HepG2 (cell line): Measurements from ENCODE around the gene KDM7A. TPM values are rescaled to one million over a fixed set of nuclear protein-coding genes. Genes with fewer than 3 reads are reported as not detected.

Experiments used
- ATAC-seq: fragments of 200-7000 bp; cut with Tn5 transposase; 3 replicates; pipeline ENCODE4 v1.9.1; 2020; ENCODE audit warnings: mild to moderate bottlenecking, moderate library complexity
- BruUV-seq: library from RNA; stranded (reverse); fragments of 400-500 nt; replicated peaks from 2 replicates; lab custom pipeline; 2021; lab: Mats Ljungman, UMichigan
- CTCF ChIA-PET: fragments of 300-600 bp; formaldehyde crosslinking; extraction: SDS; loops from one replicate; lab custom pipeline; 2021; ENCODE audit warnings: low total read pairs, inconsistent platforms, low intra/inter-chr PET ratio; lab: Yijun Ruan, JAX
- POLR2A ChIA-PET: fragments of 350-600 bp; sonication (Branson Sonifier 250); formaldehyde crosslinking; loops from one replicate; lab custom pipeline; 2020; ENCODE audit warnings: antibody characterized with exemption, inconsistent platforms; lab: Yijun Ruan, JAX
- DNase-seq: peaks from one replicate; pipeline ENCODE4 v3.0.0-alpha.2; 2015; ENCODE audit warnings: low spot score
- FAIRE-seq: peaks from 3 replicates; lab custom pipeline; 2011; peaks lifted over from hg19 to GRCh38; lab: Jason Lieb, UNC
- H2AFZ ChIP-seq: one replicate; pipeline ENCODE4 v1.6.1; 2011; ENCODE audit warnings: low read length, inconsistent platforms
- H3K27ac ChIP-seq: fragments of 300-600 bp; 3 replicates; pipeline ENCODE4 v1.8.0; 2011; ENCODE audit warnings: mixed run types, mild to moderate bottlenecking, mixed read lengths, low read length, inconsistent platforms; ENCODE audit not compliant: insufficient read depth; ENCODE audit errors: extremely low read length
- H3K27me3 ChIP-seq, 2 experiments: fragments of 200-600 bp in 1 of 2; 2 replicates in 1 of 2; 3 replicates in 1 of 2; pipeline versions ENCODE4 v1.6.0 to v1.8.0; 2011; ENCODE audit warnings: low read length in 2 of 2, mild to moderate bottlenecking in 2 of 2, moderate library complexity in 2 of 2, inconsistent platforms in 1 of 2; ENCODE audit not compliant: insufficient read depth in 2 of 2, control insufficient read depth in 1 of 2
- H3K36me3 ChIP-seq, 2 experiments: fragments of 200-600 bp in 1 of 2; replicated peaks in 1 of 2; 2 replicates in 1 of 2; 3 replicates in 1 of 2; pipeline versions ENCODE4 v1.5.1 to v1.8.0; 2011; ENCODE audit warnings: low read length in 2 of 2, inconsistent platforms in 1 of 2; ENCODE audit not compliant: insufficient read depth in 2 of 2, control insufficient read depth in 1 of 2
- H3K4me1 ChIP-seq: 2 replicates; pipeline ENCODE4 v1.5.1; 2012; ENCODE audit warnings: low read length, inconsistent platforms; ENCODE audit not compliant: insufficient read depth
- H3K4me2 ChIP-seq: 2 replicates; pipeline ENCODE4 v1.6.0; 2011; ENCODE audit warnings: low read depth, low read length, inconsistent platforms
- H3K4me3 ChIP-seq, 3 experiments: fragments of 200-600 bp in 1 of 3; sonication (generic), shearing (Covaris generic) in 1 of 3; replicated peaks in 1 of 3; 2 replicates each; pipeline ENCODE4 v1.5.1; 2011 to 2016; ENCODE audit warnings: low read length in 3 of 3, inconsistent platforms in 2 of 3, low read depth in 2 of 3, mild to moderate bottlenecking in 2 of 3, control low read depth in 1 of 3, mixed read lengths in 1 of 3; ENCODE audit not compliant: insufficient read depth in 1 of 3
- H3K79me2 ChIP-seq: one replicate; pipeline ENCODE4 v1.6.1; 2011; ENCODE audit warnings: low read length, inconsistent platforms; ENCODE audit not compliant: insufficient read depth
- H3K9ac ChIP-seq: 2 replicates; pipeline ENCODE4 v1.6.0; 2011; ENCODE audit warnings: mild to moderate bottlenecking, low read depth, low read length, inconsistent platforms; ENCODE audit not compliant: insufficient read depth
- H3K9me3 ChIP-seq: 2 replicates; pipeline ENCODE4 v1.5.1; 2012; ENCODE audit warnings: mild to moderate bottlenecking, low read length
- H4K20me1 ChIP-seq: 2 replicates; pipeline ENCODE4 v1.6.0; 2011; ENCODE audit warnings: inconsistent platforms, mild to moderate bottlenecking, low read length, moderate library complexity; ENCODE audit not compliant: insufficient read depth
- ASH2L ChIP-seq: fragments of 300-600, 200-600 bp; sonication (generic); IDR thresholded peaks from 2 replicates; pipeline ENCODE4 v1.7.0; 2017; ENCODE audit warnings: low read depth, mild to moderate bottlenecking, moderate library complexity, mixed read lengths, low read length; ENCODE audit not compliant: insufficient read length
- FOXM1 ChIP-seq: sonication (generic); formaldehyde crosslinking; IDR thresholded peaks from 2 replicates; pipeline ENCODE4 v1.5.0; 2020; ENCODE audit warnings: missing genetic modification reagents
- MAFF ChIP-seq: IDR thresholded peaks from 2 replicates; pipeline ENCODE4 v1.6.1; 2011; ENCODE audit warnings: low read depth, low read length, improper control_type of control experiment
- MAFK ChIP-seq, 2 experiments: IDR thresholded peaks in 1 of 2; conservative IDR thresholded peaks in 1 of 2; 2 replicates each; pipeline ENCODE4 v1.6.1; 2011; ENCODE audit warnings: improper control_type of control experiment in 2 of 2, low read length in 2 of 2
- NFE2 ChIP-seq: sonication (generic); formaldehyde crosslinking; IDR thresholded peaks from 2 replicates; pipeline ENCODE4 v1.4.0; 2020; ENCODE audit warnings: missing genetic modification reagents
- PCBP1 ChIP-seq: fragments of 200-400 bp; formaldehyde crosslinking; IDR thresholded peaks from 2 replicates; pipeline ENCODE4 v1.6.1; 2017; ENCODE audit warnings: mild to moderate bottlenecking, low read depth, low read length, borderline replicate concordance
- ZKSCAN5 ChIP-seq: sonication (generic); formaldehyde crosslinking; IDR thresholded peaks from 2 replicates; pipeline ENCODE4 v1.5.1; 2020; ENCODE audit warnings: mild to moderate bottlenecking, missing genetic modification reagents
- ZNF317 ChIP-seq: sonication (generic); formaldehyde crosslinking; IDR thresholded peaks from 2 replicates; pipeline ENCODE4 v1.5.0; 2020; ENCODE audit warnings: mild to moderate bottlenecking, missing genetic modification reagents
- WGBS: methylation state at CpG from one replicate; pipeline ENCODE4 v1.1.6; 2017; ENCODE audit warnings: low lambda C conversion rate; 5-methylcytosine and 5-hydroxymethylcytosine counted together
- in situ Hi-C: cut with HindIII; loops from 2 replicates; pipeline ENCODE4 v1.10.0; 2017; ENCODE audit warnings: low pct_unique_long_range_greater_than_20kb; ENCODE audit not compliant: extremely low pct_ligation_motif_present
- intact Hi-C: fragments of 100-400 bp; cut with micrococcal nuclease; formaldehyde crosslinking; loops from one replicate; pipeline ENCODE4 v1.10.0; 2022; ENCODE audit not compliant: unreplicated experiment
- polyA plus RNA-seq, 8 experiments: library from polyadenylated mRNA; depleted of rRNA in 3 of 8; stranded (reverse) in 7 of 8; unstranded in 1 of 8; fragments of >200 nt; fragmentation: Illumina TruSeq in 4 of 8; extraction: Trizol in 4 of 8; gene quantifications; 2 replicates each; pipeline versions ENCODE4 v1.2.1 to v1.2.3, GENCODE V29; 2011 to 2016; ENCODE audit warnings: low read depth in 4 of 8, missing spikeins in 1 of 8, mixed read lengths in 1 of 8; ENCODE audit not compliant: insufficient read depth in 1 of 8
- total RNA-seq, 5 experiments: library from RNA; depleted of rRNA; stranded (reverse); fragments of >200 nt; fragmentation: Illumina TruSeq; extraction: Trizol; gene quantifications; 2 replicates each; pipeline ENCODE4 v1.2.3, GENCODE V29; 2016; ENCODE audit warnings: low read depth in 1 of 5

KDM7A gene
- total and polyA plus RNA-seq, 2 of the 13 experiments (the other 11 are each of a cell fraction or from before 2014, with no cell fraction given): 10.8 to 16.8 TPM

- Histone ChIP-seq H3K4me1 (peaks cover 61% of the 10 kb centered on the region), H3K4me3 (no peak overlapping the region)
- TF ChIP-seq MAFK (conservative IDR thresholded peaks at IDR 0.05 in 1 of 2, IDR thresholded peaks at IDR 0.05 in 1 of 2; ENCODE audit: low read length in 2 of 2) (peak; percentile 75), ZKSCAN5 (CRISPR knock-in tag) (peak; percentile 72; the same call in 1 of the 2 replicates), ASH2L (no peak), ZNF317 (CRISPR knock-in tag) (no peak), NFE2 (no peak), FOXM1 (no peak), MAFF (peak; percentile 52), PCBP1 (no peak)
- TF ChIP-seq, all 625 proteins: peak for 3
- DNase-seq: peak; percentile 20
- in situ Hi-C loops: no loop called here
- H2AFZ ChIP-seq: no peak overlapping the region
- no peak overlapping the region for H3K9ac ChIP-seq
- ATAC-seq: no peak
- WGBS: 93% methylated on average over 12 of the region's 12 CpGs
- FAIRE-seq: no peak
- H3K79me2 ChIP-seq: peaks cover 20% of the 10 kb centered on the region
- H3K27me3 ChIP-seq: no peaks in the 10 kb centered on the region
- H4K20me1 ChIP-seq: no peaks in the 10 kb centered on the region
- H3K9me3 ChIP-seq: no peaks in the 10 kb centered on the region
- intact Hi-C loops: no loop called here
- BruUV-seq: no TSS peak
- H3K27ac ChIP-seq: no peak overlapping the region
- peaks cover 4 to 21% of the 10 kb centered on the region in 2 experiments for H3K36me3 ChIP-seq
- no peak overlapping the region; the same call in 1 of the 2 replicates for H3K4me2 ChIP-seq
- CTCF ChIA-PET: no interaction called here
- POLR2A ChIA-PET: interaction anchor here (2.2 kb wide), 1 partner anchor 10 kb away, joined by 14 read pairs; no protein-coding TSS in a partner anchor
Measured at GRCh38 chr7:140059273-140060242, 117.2 kb downstream of the KDM7A start.
